Upper lobe of left lung (tissue), 6 donors: ENCODE data around the gene TRIP13. TPM values are rescaled to one million over a fixed set of nuclear protein-coding genes. Genes with fewer than 3 reads are reported as not detected.
"Not testable (repeated sequence)": the region's sequence is repeated elsewhere in the genome, so short reads cannot be mapped to it uniquely, and the experiment has no call there.

Experiments
- ATAC-seq, 2 donors: fragments of 200-7000 bp; cut with Tn5 transposase; one replicate each; pipeline ENCODE4 v1.9.1; 2022; ENCODE audit warnings: mild to moderate bottlenecking in 2 of 2, moderate library complexity in 2 of 2; ENCODE audit not compliant: low FRiP score in 2 of 2
- DNase-seq, 2 donors: peaks; one replicate each; pipeline ENCODE4 v3.0.0-alpha.2; 2019 to 2020
- H3K27ac ChIP-seq, 4 donors: fragments of 200-600 bp; sonication (generic); one replicate each; pipeline ENCODE4 v1.5.1; 2016 to 2019
- H3K27me3 ChIP-seq, 4 donors: fragments of 200-600 bp; sonication (generic); one replicate each; pipeline ENCODE4 v1.5.1; 2017 to 2019
- H3K36me3 ChIP-seq, 4 donors: fragments of 200-600 bp; sonication (generic); one replicate each; pipeline ENCODE4 v1.5.1; 2016 to 2019
- H3K4me1 ChIP-seq, 4 donors: fragments of 200-600 bp; sonication (generic); one replicate each; pipeline ENCODE4 v1.5.1; 2018 to 2019
- H3K4me3 ChIP-seq, 4 donors: fragments of 200-600 bp; sonication (generic); one replicate each; pipeline ENCODE4 v1.5.1; 2017 to 2019; ENCODE audit warnings: mild to moderate bottlenecking in 2 of 4, moderate library complexity in 1 of 4
- H3K9me3 ChIP-seq, 4 donors: fragments of 200-600 bp; sonication (generic); one replicate each; pipeline ENCODE4 v1.5.1; 2018 to 2019
- EP300 ChIP-seq, 4 donors: sonication (generic); formaldehyde crosslinking; IDR thresholded peaks; one replicate each; pipeline ENCODE4 v1.5.1; 2017; ENCODE audit warnings: antibody characterized with exemption in 4 of 4, control low read depth in 2 of 4
- POLR2A ChIP-seq, 4 donors: fragments of 450-650 bp; IDR thresholded peaks; one replicate each; pipeline ENCODE4 v1.5.1; 2016 to 2017; ENCODE audit warnings: antibody characterized with exemption in 4 of 4, mild to moderate bottlenecking in 2 of 4
- POLR2AphosphoS5 ChIP-seq, 2 donors: sonication (generic); formaldehyde crosslinking; IDR thresholded peaks; one replicate each; pipeline ENCODE4 v1.5.1; 2017; ENCODE audit warnings: antibody characterized with exemption in 2 of 2
- WGBS, 2 donors: methylation state at CpG; one replicate each; pipeline ENCODE4 v1.1.5; 2017 to 2018; 5-methylcytosine and 5-hydroxymethylcytosine counted together
- total RNA-seq, 6 donors: library from RNA; depleted of rRNA in 4 of 6; stranded (reverse); fragments of >200 nt in 4 of 6; gene quantifications; one replicate each; pipeline versions ENCODE4 v1.1.0 to v1.2.1, GENCODE V29; 2016 to 2021
- TF ChIP-seq, protein P1 (sequence below), 6 experiments: fragments of 450-650 bp in 4 of 6; fragments of 200-600 bp in 2 of 6; sonication (generic) in 2 of 6; IDR thresholded peaks; one replicate each; pipeline ENCODE4 v1.5.1; 2016 to 2019; ENCODE audit warnings: antibody characterized with exemption in 6 of 6
- donor health status: DM: no; HTN: no; CAD: no; lungs with moderate emphysema.
- donor health status: DM: no; HTN: yes; CAD: no; lungs with severe emphysema.

Gene TRIP13
- total RNA-seq, 6 donors from 2014 or later: 1.0 to 2.1 (median 1.5) TPM

DNA sequence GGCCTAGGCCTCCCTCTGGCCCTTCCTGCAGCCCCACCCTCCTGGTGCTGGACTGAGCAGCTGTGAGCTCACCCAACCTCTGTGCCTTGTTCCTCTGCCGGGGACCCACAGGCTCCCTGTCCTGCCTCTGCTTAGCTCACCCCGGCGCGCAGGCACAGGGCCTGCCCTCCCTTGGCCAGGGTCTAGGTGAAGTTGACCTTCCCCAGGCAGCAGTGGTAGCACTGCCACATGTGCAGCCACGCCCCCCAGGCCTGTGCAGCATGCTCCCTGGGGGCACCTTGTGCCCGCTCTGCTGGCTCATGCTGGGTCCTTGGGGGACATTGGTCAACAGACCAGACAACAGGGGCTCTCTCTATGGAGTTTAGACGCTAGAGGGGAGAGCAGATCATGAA lies 18.1 kb downstream of the TRIP13 start:
- H3K4me1 ChIP-seq: no peaks in the 10 kb centered on the region
- ATAC-seq (no peak), DNase-seq (peak in 1 of 2 donors; percentile 56)
- H3K36me3 ChIP-seq: no peaks in the 10 kb centered on the region
- no peaks in the 10 kb centered on the region for H3K27me3 ChIP-seq
- H3K4me3 ChIP-seq: no peak overlapping the region
- no peak overlapping the region for H3K27ac ChIP-seq
- H3K9me3 ChIP-seq: no peaks in the 10 kb centered on the region
- WGBS, 2 donors: 100% methylated on average over 3 to 7 of the region's 7 CpGs
- TF ChIP-seq EP300 (IDR thresholded peaks at IDR 0.05) (no peak), POLR2A (IDR thresholded peaks at IDR 0.05) (no peak), POLR2AphosphoS5 (IDR thresholded peaks at IDR 0.05) (no peak)
- TF ChIP-seq, protein P1, sequence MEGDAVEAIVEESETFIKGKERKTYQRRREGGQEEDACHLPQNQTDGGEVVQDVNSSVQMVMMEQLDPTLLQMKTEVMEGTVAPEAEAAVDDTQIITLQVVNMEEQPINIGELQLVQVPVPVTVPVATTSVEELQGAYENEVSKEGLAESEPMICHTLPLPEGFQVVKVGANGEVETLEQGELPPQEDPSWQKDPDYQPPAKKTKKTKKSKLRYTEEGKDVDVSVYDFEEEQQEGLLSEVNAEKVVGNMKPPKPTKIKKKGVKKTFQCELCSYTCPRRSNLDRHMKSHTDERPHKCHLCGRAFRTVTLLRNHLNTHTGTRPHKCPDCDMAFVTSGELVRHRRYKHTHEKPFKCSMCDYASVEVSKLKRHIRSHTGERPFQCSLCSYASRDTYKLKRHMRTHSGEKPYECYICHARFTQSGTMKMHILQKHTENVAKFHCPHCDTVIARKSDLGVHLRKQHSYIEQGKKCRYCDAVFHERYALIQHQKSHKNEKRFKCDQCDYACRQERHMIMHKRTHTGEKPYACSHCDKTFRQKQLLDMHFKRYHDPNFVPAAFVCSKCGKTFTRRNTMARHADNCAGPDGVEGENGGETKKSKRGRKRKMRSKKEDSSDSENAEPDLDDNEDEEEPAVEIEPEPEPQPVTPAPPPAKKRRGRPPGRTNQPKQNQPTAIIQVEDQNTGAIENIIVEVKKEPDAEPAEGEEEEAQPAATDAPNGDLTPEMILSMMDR (IDR thresholded peaks at IDR 0.05): no peak

- no peaks in the 10 kb centered on the region for H3K4me1 ChIP-seq
- H3K27ac ChIP-seq: no peak overlapping the region
- 82 to 86% methylated on average over 11 of the region's 11 CpGs for WGBS, 2 donors
- no peaks in the 10 kb centered on the region for H3K27me3 ChIP-seq
- ATAC-seq (no peak), DNase-seq (no peak)
- no peak for TF ChIP-seq POLR2A (IDR thresholded peaks at IDR 0.05)
- TF ChIP-seq EP300 (IDR thresholded peaks at IDR 0.05): no peak
- H3K4me3 ChIP-seq: no peak overlapping the region
- no peaks in the 10 kb centered on the region for H3K36me3 ChIP-seq
- H3K9me3 ChIP-seq: no peaks in the 10 kb centered on the region
Measured at GRCh38 chr5:911601-912000, 18.9 kb downstream of the TRIP13 start.

DNA sequence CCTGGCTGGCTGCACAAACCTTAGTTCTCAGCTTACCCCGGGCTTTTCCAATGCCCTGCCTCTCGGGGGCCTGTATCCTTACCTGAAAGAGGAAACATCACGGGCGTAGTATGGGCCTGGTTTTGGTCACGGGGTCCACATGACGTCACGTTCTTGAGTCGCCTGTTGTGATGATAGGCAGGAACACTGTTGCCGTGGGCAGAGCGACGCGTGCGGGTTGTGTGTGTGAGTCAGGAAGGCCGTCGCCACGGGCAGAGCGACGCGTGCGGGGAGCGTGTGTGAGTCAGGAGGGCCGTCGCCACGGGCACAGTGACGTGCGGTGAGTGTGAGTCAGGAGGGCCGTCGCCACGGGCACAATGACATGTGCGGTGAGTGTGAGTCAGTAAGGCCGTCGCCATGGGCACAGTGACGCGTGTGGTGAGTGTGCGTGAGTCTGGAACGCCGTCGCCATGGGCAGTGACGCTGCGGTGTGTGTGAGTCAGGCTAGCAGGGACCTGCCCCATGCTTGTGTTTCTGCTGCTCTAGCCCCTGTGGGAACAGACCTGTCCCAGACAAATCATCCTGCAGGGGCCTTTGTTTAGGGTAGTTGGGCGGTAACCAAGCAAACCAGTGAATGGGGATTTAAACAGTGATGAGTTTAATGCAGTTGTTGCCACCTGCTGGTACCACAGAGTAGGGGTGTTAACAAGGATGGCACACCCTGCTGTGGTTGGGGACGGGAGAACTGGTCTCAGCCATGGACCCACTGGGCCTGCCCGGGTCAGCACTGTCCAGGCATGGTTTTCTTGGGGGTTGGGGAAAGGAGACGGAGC lies 19.8 kb downstream of the TRIP13 start:
- H3K27ac ChIP-seq: no peak overlapping the region
- WGBS, 2 donors: 89 to 96% methylated on average over 42 to 44 of the region's 44 CpGs

DNA sequence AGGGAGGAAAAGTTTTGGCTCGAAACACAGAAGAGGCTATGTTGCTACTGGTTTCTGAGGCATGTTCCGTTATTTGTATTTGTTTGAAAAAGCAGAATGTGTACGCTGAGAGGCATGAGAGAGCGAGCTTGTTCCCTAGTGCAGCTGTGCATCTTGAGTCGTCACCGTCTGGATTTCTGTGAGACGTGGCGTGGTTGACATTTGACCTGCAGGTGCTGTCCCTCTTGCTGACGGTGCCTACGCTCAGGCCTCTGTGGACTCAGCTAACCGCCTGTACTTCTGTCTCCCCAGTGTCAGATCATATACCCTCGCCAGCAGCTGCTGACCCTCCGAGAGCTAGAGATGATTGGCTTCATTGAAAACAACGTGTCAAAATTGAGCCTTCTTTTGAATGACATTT lies 21.5 kb downstream of the TRIP13 start:
- TF ChIP-seq POLR2AphosphoS5 (IDR thresholded peaks at IDR 0.05): peak in 1 of 2 donors; percentile 39
- TF ChIP-seq, protein P1 (IDR thresholded peaks at IDR 0.05): no peak
- no peaks in the 10 kb centered on the region for H3K27me3 ChIP-seq
- H3K9me3 ChIP-seq: no peaks in the 10 kb centered on the region
- 89 to 93% methylated on average over 14 of the region's 14 CpGs for WGBS, 2 donors
- H3K4me1 ChIP-seq: no peaks in the 10 kb centered on the region
- H3K4me3 ChIP-seq: no peak overlapping the region
- no peak overlapping the region for H3K27ac ChIP-seq
- DNase-seq (no peak), ATAC-seq (no peak)
- no peaks in the 10 kb centered on the region for H3K36me3 ChIP-seq

More for the DNA sequence above, 19.8 kb downstream of the TRIP13 start:
- TF ChIP-seq POLR2AphosphoS5 (IDR thresholded peaks at IDR 0.05) (no peak), POLR2A (IDR thresholded peaks at IDR 0.05) (peak in 1 of 4 donors; percentile 27), EP300 (IDR thresholded peaks at IDR 0.05) (peak in 1 of 4 donors; percentile 7)
- TF ChIP-seq, protein P1 (IDR thresholded peaks at IDR 0.05): peak in 1 of 6 experiments; percentile 20
- ATAC-seq (peak; percentile 12 to 47), DNase-seq (peak; percentile 44 to 80)
- no peaks in the 10 kb centered on the region for H3K36me3 ChIP-seq
- H3K27me3 ChIP-seq: no peaks in the 10 kb centered on the region
- H3K9me3 ChIP-seq: no peaks in the 10 kb centered on the region
- no peaks in the 10 kb centered on the region for H3K4me1 ChIP-seq
- H3K4me3 ChIP-seq: no peak overlapping the region

- no peak for ATAC-seq
- WGBS, 2 donors: 84 to 91% methylated on average over 7 of the region's 7 CpGs
- no peaks in the 10 kb centered on the region for H3K27me3 ChIP-seq
Measured at GRCh38 chr5:914612-915011, 21.9 kb downstream of the TRIP13 start.

DNA sequence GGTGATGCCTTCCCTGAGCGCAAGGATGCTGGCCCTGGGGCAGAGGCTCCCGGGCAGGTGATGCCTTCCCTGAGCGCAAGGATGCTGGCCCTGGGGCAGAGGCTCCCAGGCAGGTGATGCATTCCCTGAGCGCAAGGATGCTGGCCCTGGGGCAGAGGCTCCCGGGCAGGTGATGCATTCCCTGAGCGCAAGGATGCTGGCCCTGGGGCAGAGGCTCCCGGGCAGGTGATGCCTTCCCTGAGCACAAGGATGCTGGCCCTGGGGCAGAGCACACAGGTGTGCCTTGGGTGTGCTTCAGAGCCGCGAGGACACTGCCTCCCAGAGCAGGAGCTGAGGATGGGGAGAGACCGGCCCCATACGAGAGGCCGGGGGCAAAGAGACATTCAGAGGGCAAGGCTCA lies 22.7 kb downstream of the TRIP13 start:
- not testable (repeated sequence) for H3K27ac ChIP-seq, H3K4me1 ChIP-seq, H3K27me3 ChIP-seq, H3K9me3 ChIP-seq, ATAC-seq, H3K36me3 ChIP-seq, H3K4me3 ChIP-seq
- peak in 1 of 2 donors; percentile 53 for DNase-seq
- 90 to 95% methylated on average over 9 to 12 of the region's 12 CpGs for WGBS, 2 donors

More at GRCh38 chr5:914612-915011, 21.9 kb downstream of the TRIP13 start:
- Histone ChIP-seq H3K27ac (no peak overlapping the region), H3K4me3 (no peak overlapping the region), H3K9me3 (no peaks in the 10 kb centered on the region), H3K4me1 (no peaks in the 10 kb centered on the region), H3K36me3 (no peaks in the 10 kb centered on the region)
- no peak for DNase-seq
- no peak for TF ChIP-seq EP300 (IDR thresholded peaks at IDR 0.05)
- no peak for TF ChIP-seq POLR2A (IDR thresholded peaks at IDR 0.05)
- TF ChIP-seq POLR2AphosphoS5 (IDR thresholded peaks at IDR 0.05): no peak
- TF ChIP-seq, protein P1 (IDR thresholded peaks at IDR 0.05): no peak
